Cardiac muscle cell (in vitro differentiated cells and primary cell): Measurements from ENCODE around the gene COL16A1. TPM values are rescaled to one million over a fixed set of nuclear protein-coding genes. Genes with fewer than 3 reads are reported as not detected.

Experiments used
- DNase-seq, 2 donors: peaks; one replicate each; pipeline versions ENCODE4 v3.0.0 to v3.0.0-alpha.2; 2010 to 2017; ENCODE audit warnings: low read depth in 1 of 2, low spot score in 1 of 2
- H3K27ac ChIP-seq: fragments of 200-600 bp; sonication (generic); 2 replicates; pipeline ENCODE4 v1.5.1; 2016
- H3K27me3 ChIP-seq: fragments of 200-600 bp; sonication (generic); 2 replicates; pipeline ENCODE4 v1.6.0; 2016; ENCODE audit warnings: control low read depth
- H3K36me3 ChIP-seq: fragments of 200-600 bp; sonication (generic); 2 replicates; pipeline ENCODE4 v1.5.1; 2016; ENCODE audit warnings: control low read depth
- H3K4me1 ChIP-seq: fragments of 200-600 bp; sonication (generic); 2 replicates; pipeline ENCODE4 v1.8.1; 2017; ENCODE audit warnings: low read depth, mild to moderate bottlenecking, mixed run types
- H3K4me3 ChIP-seq: fragments of 200-600 bp; sonication (generic); 2 replicates; pipeline ENCODE4 v1.5.1; 2016; ENCODE audit warnings: mild to moderate bottlenecking
- H3K9me3 ChIP-seq: fragments of 200-600 bp; sonication (generic); 2 replicates; pipeline ENCODE4 v1.5.1; 2017; ENCODE audit warnings: low read depth, mild to moderate bottlenecking, control low read depth
- polyA plus RNA-seq: library from polyadenylated mRNA; unstranded; fragments of >200 nt; fragmentation: Nextera tagmentation; extraction: Ambion mirVana; gene quantifications from 2 replicates; pipeline ENCODE4 v1.2.1, GENCODE V29; 2016
- total RNA-seq: library from RNA; depleted of rRNA; stranded (reverse); fragments of >200 nt; gene quantifications from 2 replicates; pipeline ENCODE4 v1.2.3, GENCODE V29; 2016
- TF ChIP-seq, protein P1 (sequence below): IDR thresholded peaks from 2 replicates; pipeline ENCODE4 v1.5.1; 2012; ENCODE audit warnings: low read depth, mild to moderate bottlenecking, low read length

The COL16A1 gene
- total and polyA plus RNA-seq, 2 experiments from 2014 or later = 119 to 120 TPM

DNA sequence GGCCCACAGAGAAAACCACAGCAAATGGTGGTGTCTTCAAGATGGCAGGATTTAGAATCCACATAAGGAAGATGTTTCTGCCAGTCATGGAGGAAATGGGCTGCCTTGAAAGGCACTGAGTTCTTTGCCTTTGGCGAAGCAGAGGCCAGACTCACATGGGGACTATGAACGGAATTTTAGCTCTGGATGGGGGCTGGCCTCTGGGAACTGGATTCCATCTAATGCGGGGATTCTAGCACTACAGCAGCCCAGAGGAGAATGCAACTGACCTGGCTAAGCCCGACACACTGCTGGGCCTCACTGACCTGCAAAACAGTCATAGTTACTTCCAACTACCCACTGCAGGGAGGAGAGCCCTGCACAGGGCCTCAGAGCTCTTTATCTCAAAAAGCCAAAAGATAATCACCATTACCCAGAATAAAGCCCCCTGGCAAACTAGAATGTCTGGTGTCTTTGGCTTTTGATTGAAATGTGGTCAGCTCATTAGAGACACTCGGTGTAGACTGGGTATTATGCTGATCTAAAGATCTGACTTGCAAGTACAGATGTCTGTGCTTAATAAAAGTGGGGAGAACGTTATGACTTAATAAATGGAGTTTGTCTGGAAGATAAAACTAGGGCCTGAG is 74.8 kb downstream of the COL16A1 start:
- H3K9me3 ChIP-seq = no peaks in the 10 kb centered on the region
- H3K36me3 ChIP-seq = peaks cover 8% of the 10 kb centered on the region
- no peak overlapping the region for H3K4me3 ChIP-seq
- TF ChIP-seq, protein P1, sequence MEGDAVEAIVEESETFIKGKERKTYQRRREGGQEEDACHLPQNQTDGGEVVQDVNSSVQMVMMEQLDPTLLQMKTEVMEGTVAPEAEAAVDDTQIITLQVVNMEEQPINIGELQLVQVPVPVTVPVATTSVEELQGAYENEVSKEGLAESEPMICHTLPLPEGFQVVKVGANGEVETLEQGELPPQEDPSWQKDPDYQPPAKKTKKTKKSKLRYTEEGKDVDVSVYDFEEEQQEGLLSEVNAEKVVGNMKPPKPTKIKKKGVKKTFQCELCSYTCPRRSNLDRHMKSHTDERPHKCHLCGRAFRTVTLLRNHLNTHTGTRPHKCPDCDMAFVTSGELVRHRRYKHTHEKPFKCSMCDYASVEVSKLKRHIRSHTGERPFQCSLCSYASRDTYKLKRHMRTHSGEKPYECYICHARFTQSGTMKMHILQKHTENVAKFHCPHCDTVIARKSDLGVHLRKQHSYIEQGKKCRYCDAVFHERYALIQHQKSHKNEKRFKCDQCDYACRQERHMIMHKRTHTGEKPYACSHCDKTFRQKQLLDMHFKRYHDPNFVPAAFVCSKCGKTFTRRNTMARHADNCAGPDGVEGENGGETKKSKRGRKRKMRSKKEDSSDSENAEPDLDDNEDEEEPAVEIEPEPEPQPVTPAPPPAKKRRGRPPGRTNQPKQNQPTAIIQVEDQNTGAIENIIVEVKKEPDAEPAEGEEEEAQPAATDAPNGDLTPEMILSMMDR = no peak
- DNase-seq = no peak
- H3K27ac ChIP-seq = peak overlapping the region; percentile 56
- H3K27me3 ChIP-seq = no peaks in the 10 kb centered on the region
- peaks cover 9% of the 10 kb centered on the region for H3K4me1 ChIP-seq

DNA sequence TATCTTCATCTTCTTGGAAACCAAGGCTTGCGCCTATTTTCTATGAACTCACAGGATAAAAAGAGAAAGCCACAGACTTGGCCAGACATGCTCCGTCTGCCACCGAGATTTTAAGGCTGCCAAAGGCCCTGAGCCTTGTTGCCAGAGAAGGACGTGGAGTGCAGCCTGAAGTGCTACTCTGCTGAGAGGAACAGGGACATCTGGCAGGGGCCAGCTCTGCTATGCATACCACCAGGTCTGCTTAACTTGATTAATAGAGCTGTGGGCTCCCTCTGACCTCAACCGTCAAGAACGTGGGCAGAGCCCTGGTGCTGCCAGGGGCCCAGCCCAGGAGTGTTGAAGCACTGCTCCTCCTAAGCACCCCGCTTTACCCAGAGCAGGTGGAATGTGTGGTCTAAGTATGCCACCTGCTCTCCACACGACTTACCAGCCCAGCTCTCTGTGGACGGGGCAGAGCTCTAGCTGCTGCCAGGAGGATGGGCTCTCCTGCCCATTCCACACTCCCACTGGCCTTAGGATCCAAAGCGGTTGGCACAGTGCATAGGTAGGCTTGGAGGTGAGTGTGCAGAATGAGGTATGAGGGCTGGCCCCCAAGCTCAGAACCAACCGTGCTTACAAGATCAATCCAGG is 75.8 kb downstream of the COL16A1 start:
- TF ChIP-seq, protein P1 = no peak
- DNase-seq = peak; percentile 28 to 31
- Histone ChIP-seq H3K9me3 (no peaks in the 10 kb centered on the region), H3K4me3 (no peak overlapping the region), H3K27me3 (no peaks in the 10 kb centered on the region), H3K4me1 (peaks cover 9% of the 10 kb centered on the region), H3K36me3 (peaks cover 5% of the 10 kb centered on the region), H3K27ac (peak overlapping the region; percentile 16)

DNA sequence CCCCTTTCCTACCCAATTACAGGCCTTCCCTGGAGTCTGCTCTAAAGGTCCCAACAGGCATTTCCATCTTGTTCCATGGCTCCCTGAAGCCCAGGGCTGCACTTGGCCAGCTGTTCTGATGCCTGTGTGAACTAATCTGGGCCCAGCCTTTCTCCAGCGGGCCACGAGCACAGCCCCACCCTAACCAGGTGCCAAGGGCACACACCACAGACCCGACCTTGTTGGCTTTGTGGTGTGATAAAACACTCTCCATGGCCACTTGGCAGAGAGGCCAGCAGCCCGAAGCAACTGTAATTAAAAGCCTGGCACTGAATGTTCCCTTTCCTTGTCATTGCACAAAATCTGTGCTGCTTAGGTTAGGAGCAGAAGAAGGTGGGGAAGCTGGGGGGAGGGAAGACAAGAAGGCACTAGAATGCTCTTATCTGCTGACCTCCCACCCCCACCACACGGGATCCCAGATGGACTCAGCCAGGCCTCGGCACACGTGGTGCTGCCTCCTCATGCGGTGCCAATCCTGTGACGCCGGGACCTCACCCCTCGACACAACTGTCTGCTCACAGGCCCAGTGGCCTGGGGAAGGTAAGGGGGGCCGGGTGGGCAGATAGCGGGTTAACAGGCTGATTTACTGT is 76.4 kb downstream of the COL16A1 start:
- H3K9me3 ChIP-seq = no peaks in the 10 kb centered on the region
- H3K27me3 ChIP-seq = no peaks in the 10 kb centered on the region
- TF ChIP-seq, protein P1 = no peak
- H3K4me3 ChIP-seq = no peak overlapping the region
- peak overlapping the region; percentile 16 for H3K27ac ChIP-seq
- DNase-seq = peak in 1 of 2 donors; percentile 36
- peaks cover 9% of the 10 kb centered on the region for H3K4me1 ChIP-seq
- peaks cover 4% of the 10 kb centered on the region for H3K36me3 ChIP-seq

DNA sequence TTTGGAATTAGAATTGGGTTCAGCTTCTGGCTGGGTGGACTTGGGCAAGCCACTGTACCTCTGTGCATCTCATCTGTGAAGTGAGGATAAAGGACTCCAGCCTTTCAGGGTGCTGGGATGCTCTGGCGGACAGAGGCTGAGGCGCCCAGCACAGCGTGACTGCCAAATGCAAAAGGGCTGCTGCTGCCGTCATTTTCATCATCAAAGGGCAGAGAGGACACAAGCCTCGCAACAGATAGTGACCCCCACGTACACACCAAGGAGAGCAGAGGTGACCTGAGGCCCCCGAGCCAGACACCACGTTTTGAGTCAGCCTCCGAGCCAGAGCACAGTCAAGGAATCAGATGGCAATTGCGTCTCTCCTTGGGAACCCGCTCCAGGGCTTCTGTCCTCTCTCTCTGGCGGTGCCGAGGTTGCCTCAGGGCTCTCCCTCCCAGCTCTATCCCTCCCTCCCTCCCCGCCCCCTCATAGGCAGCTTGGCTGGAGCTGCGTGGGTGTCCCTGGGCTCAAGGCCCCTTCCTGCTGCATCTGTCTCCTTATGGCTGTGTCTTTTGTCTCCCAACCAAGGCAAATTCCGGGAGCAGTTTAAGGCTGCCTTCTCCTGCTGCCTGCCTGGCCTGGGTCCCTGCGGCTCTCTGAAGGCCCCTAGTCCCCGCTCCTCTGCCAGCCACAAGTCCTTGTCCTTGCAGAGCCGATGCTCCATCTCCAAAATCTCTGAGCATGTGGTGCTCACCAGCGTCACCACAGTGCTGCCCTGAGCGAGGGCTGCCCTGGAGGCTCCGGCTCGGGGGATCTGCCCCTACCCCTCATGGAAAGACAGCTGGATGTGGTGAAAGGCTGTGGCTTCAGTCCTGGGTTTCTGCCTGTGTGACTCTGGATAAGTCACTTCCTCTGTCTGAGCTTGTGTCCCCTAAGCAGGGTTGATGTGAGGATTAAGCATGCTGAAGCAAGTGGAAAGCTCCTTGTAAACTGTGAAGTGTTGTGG is 77.3 kb downstream of the COL16A1 start:
- Histone ChIP-seq H3K4me3 (no peak overlapping the region), H3K9me3 (no peaks in the 10 kb centered on the region), H3K36me3 (peaks cover 3% of the 10 kb centered on the region), H3K4me1 (peaks cover 9% of the 10 kb centered on the region), H3K27ac (no peak overlapping the region), H3K27me3 (no peaks in the 10 kb centered on the region)
- DNase-seq = peak in 1 of 2 donors; percentile 51
- TF ChIP-seq, protein P1 = no peak

DNA sequence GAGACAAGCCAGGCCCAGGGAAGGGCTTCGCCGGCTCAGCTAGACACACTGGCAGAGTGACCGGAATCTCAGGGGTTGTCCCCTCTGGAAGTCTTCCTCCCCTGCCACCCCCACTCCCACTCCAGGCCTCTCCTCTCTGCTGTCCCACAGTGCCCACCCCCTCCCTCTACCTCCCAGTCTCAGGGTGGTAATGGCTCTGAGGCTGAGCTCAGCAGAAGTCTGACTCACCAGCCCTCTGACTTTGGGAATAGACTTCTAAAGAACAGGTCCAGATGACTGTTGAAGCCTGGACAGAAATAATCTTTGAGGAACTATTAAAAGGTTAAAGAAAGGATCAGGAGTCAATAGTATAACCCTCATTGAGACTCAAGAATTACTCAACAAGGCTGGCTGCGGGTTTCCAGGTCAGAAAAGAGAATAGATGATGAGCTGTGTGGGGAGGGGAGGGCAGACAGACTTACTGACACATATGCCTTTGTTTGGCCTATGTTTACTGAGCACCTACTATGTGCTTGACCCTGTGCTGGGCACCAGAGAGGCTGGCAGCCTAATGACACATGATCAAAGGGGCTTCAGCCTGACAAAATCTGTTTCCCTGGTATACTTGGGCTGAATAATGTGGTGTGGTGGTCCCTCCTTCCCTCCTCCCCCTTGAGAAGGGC is 78.1 kb downstream of the COL16A1 start:
- Histone ChIP-seq H3K27me3 (no peaks in the 10 kb centered on the region), H3K9me3 (no peaks in the 10 kb centered on the region), H3K4me1 (peaks cover 9% of the 10 kb centered on the region), H3K4me3 (no peak overlapping the region), H3K27ac (no peak overlapping the region), H3K36me3 (no peaks in the 10 kb centered on the region)
- DNase-seq = peak in 1 of 2 donors; percentile 28
- TF ChIP-seq, protein P1 = no peak
